Measurements from ENCODE around the gene ADAM12.

- TF ChIP-seq TAF1 (IDR thresholded peaks at IDR 0.05; ENCODE audit: low read depth) (no peak), TCF12 (IDR thresholded peaks at IDR 0.05; ENCODE audit: low read depth) (no peak), EP300 (IDR thresholded peaks at IDR 0.05; ENCODE audit: borderline replicate concordance) (no peak), EGR1 (IDR thresholded peaks at IDR 0.05) (no peak), RAD21 (IDR thresholded peaks at IDR 0.05; ENCODE audit: low read depth) (no peak), REST (IDR thresholded peaks at IDR 0.05; ENCODE audit: low read depth) (no peak), CEBPB (IDR thresholded peaks at IDR 0.05) (no peak), CREB1 (IDR thresholded peaks at IDR 0.05; ENCODE audit: low read depth) (no peak), ZBTB7A (IDR thresholded peaks at IDR 0.05; ENCODE audit: low read depth) (no peak), YY1 (IDR thresholded peaks at IDR 0.05; ENCODE audit: low read depth) (no peak), FOXM1 (IDR thresholded peaks at IDR 0.05; ENCODE audit: borderline replicate concordance, low read depth) (no peak), NFIC (IDR thresholded peaks at IDR 0.05) (no peak)
- TF ChIP-seq, protein P1, sequence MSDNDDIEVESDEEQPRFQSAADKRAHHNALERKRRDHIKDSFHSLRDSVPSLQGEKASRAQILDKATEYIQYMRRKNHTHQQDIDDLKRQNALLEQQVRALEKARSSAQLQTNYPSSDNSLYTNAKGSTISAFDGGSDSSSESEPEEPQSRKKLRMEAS (IDR thresholded peaks at IDR 0.05) = no peak
These were observed 166.4 kb downstream of the ADAM12 start for GRCh38 chr10:126221874-126222273.
